ENCODE results near the gene SLC6A1. TPM values are rescaled to one million over a fixed set of nuclear protein-coding genes. Genes with fewer than 3 reads are reported as not detected.

Gene SLC6A1
- polyA plus RNA-seq, 1 experiment: not detected

- POLR2A ChIA-PET: no interaction called here
- H3K27me3 ChIP-seq (ENCODE audit: control insufficient read depth, insufficient read depth, low read length): peaks cover 18% of the 10 kb centered on the region
- DNase-seq (ENCODE audit: low read depth, low spot score): no peak
- no peak overlapping the region for H3K4me3 ChIP-seq (ENCODE audit: low read depth, low read length)
- CTCF ChIA-PET: no interaction called here
- no peak overlapping the region for H3K27ac ChIP-seq (ENCODE audit: low read depth, low read length)
- H3K9me3 ChIP-seq (ENCODE audit: control insufficient read depth, insufficient read depth, low read length): no peaks in the 10 kb centered on the region; the same call in 1 of the 2 replicates
- no peak for TF ChIP-seq CTCF (IDR thresholded peaks at IDR 0.05; ENCODE audit: low read depth, low read length)
These were observed 18.0 kb downstream of the SLC6A1 start for GRCh38 chr3:11010426-11011165.

GRCh38 chr3:11014253-11014652, 21.7 kb downstream of the SLC6A1 start:
- Histone ChIP-seq H3K9me3 (ENCODE audit: control insufficient read depth, insufficient read depth, low read length) (no peaks in the 10 kb centered on the region; the same call in 1 of the 2 replicates), H3K27me3 (ENCODE audit: control insufficient read depth, insufficient read depth, low read length) (peaks cover 20% of the 10 kb centered on the region), H3K4me3 (ENCODE audit: low read depth, low read length) (no peak overlapping the region), H3K27ac (ENCODE audit: low read depth, low read length) (no peak overlapping the region)
- ChIA-PET CTCF (no interaction called here), POLR2A (no interaction called here)
- DNase-seq (ENCODE audit: low read depth, low spot score): no peak
- no peak for TF ChIP-seq CTCF (IDR thresholded peaks at IDR 0.05; ENCODE audit: low read depth, low read length)

- no peak for TF ChIP-seq CTCF (IDR thresholded peaks at IDR 0.05; ENCODE audit: low read depth, low read length)
- Histone ChIP-seq H3K27ac (ENCODE audit: low read depth, low read length) (no peak overlapping the region), H3K4me3 (ENCODE audit: low read depth, low read length) (no peak overlapping the region), H3K27me3 (ENCODE audit: control insufficient read depth, insufficient read depth, low read length) (peaks cover 20% of the 10 kb centered on the region), H3K9me3 (ENCODE audit: control insufficient read depth, insufficient read depth, low read length) (no peaks in the 10 kb centered on the region; the same call in 1 of the 2 replicates)
- ChIA-PET CTCF (no interaction called here), POLR2A (no interaction called here)
- DNase-seq (ENCODE audit: low read depth, low spot score): no peak
These were observed 22.2 kb downstream of the SLC6A1 start for GRCh38 chr3:11014752-11015151.

GRCh38 chr3:11015369-11015768, 22.8 kb downstream of the SLC6A1 start:
- CTCF ChIA-PET: no interaction called here
- Histone ChIP-seq H3K4me3 (ENCODE audit: low read depth, low read length) (no peak overlapping the region), H3K27me3 (ENCODE audit: control insufficient read depth, insufficient read depth, low read length) (peaks cover 23% of the 10 kb centered on the region), H3K9me3 (ENCODE audit: control insufficient read depth, insufficient read depth, low read length) (no peaks in the 10 kb centered on the region; the same call in 1 of the 2 replicates), H3K27ac (ENCODE audit: low read depth, low read length) (no peak overlapping the region)
- DNase-seq (ENCODE audit: low read depth, low spot score): no peak
- no peak for TF ChIP-seq CTCF (IDR thresholded peaks at IDR 0.05; ENCODE audit: low read depth, low read length)
- POLR2A ChIA-PET: no interaction called here

GRCh38 chr3:11016727-11017126, 24.2 kb downstream of the SLC6A1 start:
- POLR2A ChIA-PET: no interaction called here
- DNase-seq (ENCODE audit: low read depth, low spot score): no peak
- CTCF ChIA-PET: no interaction called here

More at GRCh38 chr3:11016727-11017126, 24.2 kb downstream of the SLC6A1 start:
- Histone ChIP-seq H3K27me3 (ENCODE audit: control insufficient read depth, insufficient read depth, low read length) (peaks cover 26% of the 10 kb centered on the region), H3K4me3 (ENCODE audit: low read depth, low read length) (no peak overlapping the region), H3K9me3 (ENCODE audit: control insufficient read depth, insufficient read depth, low read length) (no peaks in the 10 kb centered on the region; the same call in 1 of the 2 replicates), H3K27ac (ENCODE audit: low read depth, low read length) (no peak overlapping the region)
- TF ChIP-seq CTCF (IDR thresholded peaks at IDR 0.05; ENCODE audit: low read depth, low read length): no peak

Data from AG04450 (cell line).